Hypothalamus (tissue), 51 donors: ENCODE data around the gene SH3PXD2B.

Experiments used
- DNase-seq, 51 donors: peaks; one replicate each; lab custom pipeline; 2025; lab: John Stamatoyannopoulos, UW

Gene SH3PXD2B

DNA sequence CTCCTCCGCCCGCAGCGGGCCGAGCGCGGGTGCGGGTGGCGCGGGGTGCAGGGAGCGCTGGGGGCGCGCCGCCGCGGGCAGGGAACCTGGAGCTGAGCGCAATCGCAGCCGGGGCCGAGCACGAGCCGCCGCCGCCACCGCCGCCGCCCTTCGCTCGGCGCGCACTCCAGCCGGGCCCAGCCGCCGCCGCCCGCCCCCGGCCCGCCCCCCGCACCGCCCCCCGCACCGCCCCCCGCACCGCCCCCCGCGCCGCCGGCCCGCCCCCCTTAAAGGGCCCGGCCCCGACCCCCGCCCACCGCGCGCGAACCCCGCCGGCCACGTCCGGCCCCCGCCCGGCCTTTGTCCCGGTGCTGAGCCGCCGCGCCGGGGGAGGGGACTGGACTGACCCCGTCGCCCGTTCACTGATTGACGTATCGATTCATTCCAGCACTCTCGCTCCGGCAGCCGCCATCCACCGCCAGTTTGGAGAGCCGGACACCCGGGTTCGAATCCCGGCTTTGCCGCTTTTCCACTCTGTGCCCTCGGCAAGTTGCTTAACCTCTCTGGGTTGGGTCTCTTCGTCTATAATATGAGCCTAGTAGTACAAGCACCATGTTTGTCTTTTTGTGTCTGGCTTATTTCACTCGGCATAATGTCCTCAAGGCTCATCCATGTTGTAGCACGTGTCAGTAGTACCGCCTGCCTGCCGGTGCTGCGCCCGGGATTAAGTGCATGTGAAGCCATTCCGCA is at the start of gene SH3PXD2B:
SH3PXD2B (minus strand) TSS at position 168 of the 729 bp plus-strand sequence. CDS start 173 bp downstream, outside the sequence.
- DNase-seq: peak in 30 of 51 donors; percentile 20 to 84 (median 66)

GRCh38 chr5:172502969-172503368 is 48.6 kb upstream of the SH3PXD2B start:
- no peak for DNase-seq

- no peak for DNase-seq
Measured at GRCh38 chr5:172502410-172502809, 48.1 kb upstream of the SH3PXD2B start.

DNA sequence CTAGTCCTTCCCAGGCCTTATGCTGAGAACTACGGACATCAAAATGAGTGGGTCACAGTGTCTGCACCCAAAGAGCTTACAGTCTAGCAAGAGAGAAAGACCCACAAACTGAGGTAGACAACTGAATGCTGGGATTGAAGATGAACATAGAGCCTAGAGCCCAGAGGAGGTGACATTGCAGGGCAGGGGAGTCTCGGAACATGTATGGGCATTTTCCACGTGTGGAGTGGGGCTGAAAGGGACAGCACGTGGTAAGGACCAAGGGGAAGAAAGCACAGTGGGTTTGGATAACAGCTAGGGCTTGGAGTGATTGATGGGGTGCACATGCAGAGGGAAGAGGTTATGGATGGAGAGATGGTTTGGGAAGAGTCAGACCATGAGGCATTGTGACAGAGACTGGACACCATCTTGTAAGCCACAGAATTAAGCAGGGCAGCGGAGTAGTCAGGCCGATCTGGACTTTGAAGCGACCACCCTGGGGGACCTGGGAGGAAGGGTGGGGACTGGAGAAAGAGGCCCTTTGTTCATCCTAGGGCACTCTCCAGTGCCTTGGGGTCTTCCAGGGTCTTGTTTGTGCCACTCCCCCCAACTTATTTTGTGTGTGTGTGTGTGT is 47.5 kb upstream of the SH3PXD2B start:
- no peak for DNase-seq

GRCh38 chr5:172499287-172499686 is 45.0 kb upstream of the SH3PXD2B start:
- no peak for DNase-seq

DNA sequence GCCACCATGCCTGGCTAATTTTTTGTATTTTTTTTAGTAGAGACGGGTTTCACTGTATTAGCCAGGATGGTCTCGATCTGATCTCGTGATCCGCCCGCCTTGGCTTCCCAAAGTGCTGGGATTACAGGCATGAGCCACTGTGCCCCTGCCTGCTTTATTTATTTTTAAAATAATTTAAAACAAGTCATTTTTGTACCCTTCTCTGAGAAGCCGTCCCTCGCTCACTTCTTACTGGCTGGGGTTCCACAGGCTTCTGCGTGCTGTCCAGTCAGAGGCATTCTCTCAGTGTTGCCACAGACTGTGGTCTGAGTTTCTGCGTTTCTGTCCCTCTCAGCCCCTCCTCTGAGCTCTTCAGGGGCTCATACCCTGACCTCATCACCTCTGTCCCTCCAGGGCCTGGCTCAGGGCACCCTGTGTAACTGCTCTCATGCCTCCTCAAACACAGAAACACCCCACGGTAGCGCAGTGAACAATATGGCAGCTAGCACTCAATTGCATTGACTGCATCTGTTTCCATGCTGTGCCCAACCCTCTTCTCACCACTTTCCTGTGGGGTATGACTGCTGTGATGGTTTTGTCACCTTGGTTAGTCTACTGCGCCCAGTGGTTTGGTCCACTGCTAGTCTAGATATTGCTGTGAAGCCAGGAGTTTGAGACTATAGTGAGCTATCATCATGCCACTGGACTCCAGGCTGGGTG is 44.3 kb upstream of the SH3PXD2B start:
- DNase-seq: no peak

GRCh38 chr5:172497591-172498255 is 43.4 kb upstream of the SH3PXD2B start:
- no peak for DNase-seq

GRCh38 chr5:172496671-172497371 is 42.5 kb upstream of the SH3PXD2B start:
- peak in 25 of 51 donors; percentile 4 to 66 (median 32) for DNase-seq

DNA sequence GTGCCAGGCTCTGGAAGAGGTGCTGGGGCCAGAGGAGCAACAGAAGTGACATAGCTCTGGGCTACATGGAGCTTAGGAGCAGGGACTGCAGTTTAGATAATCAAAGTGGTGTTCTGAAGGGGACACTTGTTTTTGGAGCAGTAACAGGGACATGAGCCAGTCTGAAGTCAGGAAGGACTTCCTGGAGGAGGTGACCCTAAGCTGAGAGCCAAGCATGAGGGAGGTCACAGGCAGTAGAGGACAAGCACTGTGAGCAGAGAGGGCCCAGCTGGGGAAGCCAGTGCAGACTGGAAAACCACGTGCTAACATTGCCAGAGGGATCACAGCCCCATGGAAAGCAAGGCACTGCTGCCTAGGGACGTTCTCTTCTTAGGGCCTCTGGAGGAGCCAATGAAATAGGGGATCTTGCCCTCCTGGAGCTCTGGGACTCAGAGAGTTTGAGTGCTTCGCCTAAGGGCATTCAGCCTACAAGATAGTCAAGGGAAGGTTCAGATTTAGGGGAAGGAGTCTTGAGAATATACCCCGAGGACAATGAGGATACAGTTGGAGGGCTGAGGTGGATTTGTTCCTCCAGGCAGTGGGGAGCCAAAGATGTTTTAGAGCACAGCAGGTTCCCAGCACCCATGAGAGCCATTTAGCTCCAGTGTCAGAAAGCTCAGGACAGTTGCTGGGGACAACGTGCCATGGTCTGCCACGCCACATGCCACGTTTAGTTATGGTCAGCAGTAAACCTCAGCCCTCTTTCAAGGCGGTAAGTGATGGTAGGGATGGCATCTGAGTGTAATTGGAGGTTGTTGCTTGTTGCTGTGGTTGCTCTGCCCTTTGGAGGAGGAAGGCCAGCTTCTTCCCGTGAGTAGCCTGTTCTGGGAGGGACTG is 40.5 kb upstream of the SH3PXD2B start:
- no peak for DNase-seq

DNA sequence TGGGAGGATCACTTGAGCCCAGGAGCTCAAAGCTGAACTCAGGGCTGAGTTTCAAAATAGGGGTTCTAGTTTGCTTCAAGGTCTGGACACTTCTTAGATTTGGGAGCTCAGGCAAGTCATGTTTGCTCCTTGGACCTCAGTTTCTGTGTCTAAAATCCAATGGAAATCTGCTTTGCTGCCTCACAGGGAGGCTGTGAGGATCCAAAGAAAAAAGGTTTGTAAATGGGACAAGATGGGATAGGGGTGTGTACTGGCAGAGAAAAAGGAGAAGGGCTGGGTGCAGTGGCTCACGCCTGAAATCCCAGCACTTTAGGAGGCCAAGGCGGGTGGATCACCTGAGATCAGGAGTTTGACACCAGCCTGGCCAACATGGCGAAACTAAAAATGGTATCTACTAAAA is 39.6 kb upstream of the SH3PXD2B start:
- DNase-seq: no peak

DNA sequence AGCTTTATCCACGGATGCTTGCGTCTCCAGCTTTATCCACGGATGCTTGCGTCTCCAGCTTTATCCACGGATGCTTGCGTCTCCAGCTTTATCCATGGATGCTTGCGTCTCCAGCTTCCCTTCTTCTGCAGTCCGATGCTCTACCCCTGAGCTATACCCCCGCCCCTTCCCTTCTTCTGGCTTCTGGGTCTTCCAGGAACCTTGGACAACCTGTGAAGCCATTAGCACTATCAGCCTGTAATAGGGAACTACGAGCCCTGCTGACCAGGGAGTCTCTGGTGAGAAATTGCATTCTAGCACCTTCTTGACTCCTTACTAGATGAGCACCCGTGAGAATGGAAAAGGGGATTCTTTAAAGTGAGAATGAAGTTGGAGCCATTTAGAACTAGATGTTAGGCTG is 39.1 kb upstream of the SH3PXD2B start:
- no peak for DNase-seq

GRCh38 chr5:172493002-172493401 is 38.7 kb upstream of the SH3PXD2B start:
- no peak for DNase-seq

DNA sequence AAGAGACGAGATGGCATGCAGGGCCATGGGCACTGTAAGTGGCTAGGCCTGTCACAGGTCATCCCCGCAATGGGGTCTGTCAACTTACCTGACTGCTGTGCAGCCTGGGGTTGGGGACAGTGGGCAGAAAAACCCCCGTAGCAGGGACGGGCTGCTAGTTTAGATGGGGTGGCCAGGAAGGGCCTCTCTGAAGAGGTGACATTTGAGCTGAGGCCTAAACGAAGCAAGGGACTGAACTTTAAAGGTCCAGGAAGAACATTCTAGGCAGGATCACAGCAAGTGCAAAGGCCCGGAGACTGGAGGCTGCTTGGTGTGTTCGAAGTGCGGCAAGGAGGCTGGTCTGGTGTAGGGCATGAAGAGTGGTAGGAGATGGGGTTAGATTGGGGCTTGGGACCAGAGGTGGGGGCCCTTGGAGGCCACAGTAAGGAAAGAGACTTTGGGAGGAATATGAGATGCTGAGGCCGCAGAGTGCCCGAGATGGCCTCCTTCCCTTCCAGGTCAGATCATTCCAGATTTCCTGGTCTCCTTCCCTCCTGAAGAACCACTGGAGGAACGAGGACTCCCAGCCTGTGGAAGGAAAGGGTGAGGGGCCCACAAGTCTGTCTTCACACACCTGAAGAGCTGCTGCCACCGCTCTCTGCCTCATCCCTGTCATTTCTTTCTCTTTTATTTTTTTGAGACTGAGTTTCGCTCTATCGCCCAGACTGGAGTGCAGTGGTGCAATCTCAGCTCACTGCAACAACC is 37.9 kb upstream of the SH3PXD2B start:
- no peak for DNase-seq

DNA sequence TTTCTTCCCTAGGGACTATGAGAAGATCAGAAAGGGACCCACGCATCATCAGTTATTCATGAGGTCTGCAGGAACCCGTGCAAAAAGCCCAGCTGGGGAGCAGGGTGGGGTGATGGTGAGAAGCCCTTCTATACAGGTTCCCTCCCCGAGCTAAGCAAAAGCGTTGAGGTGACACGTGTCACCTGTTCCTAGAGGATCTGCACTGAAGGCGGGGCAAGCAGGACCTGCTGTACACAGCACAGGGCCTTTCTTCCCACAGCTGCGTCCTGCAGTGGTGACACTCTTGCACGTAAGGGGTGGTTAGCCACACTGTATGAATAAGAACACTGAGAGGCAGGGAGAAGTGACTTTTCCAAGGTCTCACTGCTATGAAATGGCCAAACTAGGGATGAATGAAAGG is 37.2 kb upstream of the SH3PXD2B start:
- DNase-seq: no peak

DNA sequence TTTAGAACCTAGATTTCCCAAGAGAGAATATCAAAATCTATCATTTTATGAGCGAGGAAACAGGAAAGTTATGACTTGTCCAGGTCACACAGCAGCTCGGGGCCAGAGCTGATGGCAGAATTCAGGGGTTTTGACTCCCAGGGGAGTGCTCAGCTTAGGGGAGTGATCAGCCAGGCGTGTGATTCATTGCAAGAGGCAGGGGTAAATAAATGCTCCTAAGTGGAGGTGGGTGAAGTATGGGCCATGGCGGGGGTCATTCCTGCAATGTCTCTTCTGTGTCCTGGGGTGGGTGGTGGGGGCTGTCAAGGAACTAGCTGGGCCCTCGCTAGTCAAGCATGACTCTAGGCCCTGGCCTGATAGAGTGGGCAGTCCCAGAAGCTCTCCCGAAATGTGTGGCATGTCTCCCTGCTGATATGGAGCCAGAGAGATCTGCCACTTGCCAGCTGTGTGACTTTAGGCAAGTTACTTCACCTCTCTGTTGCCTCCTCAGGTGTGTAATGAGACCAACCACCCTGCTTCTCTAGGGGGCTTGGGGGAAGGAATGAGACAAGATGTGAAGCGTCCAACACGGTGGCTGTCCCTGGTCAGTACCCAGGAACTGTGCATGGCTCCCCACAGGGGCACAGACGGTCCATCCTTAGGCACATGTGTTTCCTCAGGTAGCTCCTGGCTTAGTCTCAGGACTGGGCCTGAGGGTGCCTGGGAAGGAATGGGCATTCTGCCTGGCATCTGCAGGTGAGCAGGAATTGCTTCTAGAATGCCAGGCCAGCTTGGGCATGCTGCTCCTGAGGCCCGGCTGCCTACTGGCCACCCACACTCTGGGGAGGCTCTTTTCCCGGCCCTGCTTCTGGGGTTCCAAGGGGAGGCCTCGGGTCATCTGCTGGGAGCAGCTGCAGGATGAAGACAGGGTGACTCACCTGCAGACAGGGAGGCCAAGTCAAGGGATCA is 36.5 kb upstream of the SH3PXD2B start:
- DNase-seq: no peak

GRCh38 chr5:172488221-172488620 is 33.9 kb upstream of the SH3PXD2B start:
- no peak for DNase-seq

- DNase-seq: no peak
Measured at GRCh38 chr5:172487671-172488070, 33.3 kb upstream of the SH3PXD2B start.

DNA sequence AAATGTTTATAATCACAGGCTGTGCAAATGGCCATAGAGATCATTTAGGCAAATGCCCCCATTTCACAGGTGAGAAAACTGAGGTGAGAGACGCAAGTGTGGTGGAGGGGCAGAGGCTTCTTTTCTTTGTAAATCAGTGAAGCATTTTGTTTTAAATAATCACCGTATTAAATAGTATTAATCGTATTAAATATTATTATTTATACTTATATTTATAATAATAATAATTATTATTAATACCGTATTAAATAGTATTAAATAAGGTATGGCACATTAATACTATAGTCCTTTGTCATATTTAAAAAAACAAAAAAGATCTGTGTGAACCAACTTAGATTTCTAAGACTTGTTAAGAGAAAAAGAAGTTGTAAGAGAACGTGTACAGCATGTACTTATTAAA is 32.6 kb upstream of the SH3PXD2B start:
- no peak for DNase-seq
